ENCODE results near the gene VPS54.

VPS54 gene

GRCh38 chr2:64019083-64019974 is at the start of gene VPS54:
TSS of gene VPS54 (minus strand) at chr2:64019428. CDS start at chr2:63983999, 35,429 bp downstream.
- Histone ChIP-seq H3K4me1 (ENCODE audit: control insufficient read depth, insufficient read depth, low read length) (peaks cover 15% of the 10 kb centered on the region), H3K27me3 (ENCODE audit: control insufficient read depth, insufficient read depth, low read length) (no peaks in the 10 kb centered on the region), H3K9me3 (ENCODE audit: control insufficient read depth, insufficient read depth, low read depth, low read length) (no peaks in the 10 kb centered on the region), H3K27ac (ENCODE audit: low read depth, low read length) (peak within 1 kb of the TSS; percentile 76; the same call in 1 of the 2 replicates), H3K36me3 (ENCODE audit: control insufficient read depth, insufficient read depth, low read length) (no peaks in the 10 kb centered on the region), H3K4me3 (ENCODE audit: low read depth, low read length) (peak within 1 kb of the TSS; percentile 82), H3K9ac (ENCODE audit: low read length) (peak within 1 kb of the TSS; percentile 79)

GRCh38 chr2:64067326-64067725 is 48.1 kb upstream of the VPS54 start:
- Histone ChIP-seq H3K4me3 (ENCODE audit: low read depth, low read length) (no peak overlapping the region), H3K27me3 (ENCODE audit: control insufficient read depth, insufficient read depth, low read length) (no peaks in the 10 kb centered on the region), H3K4me1 (ENCODE audit: control insufficient read depth, insufficient read depth, low read length) (peaks cover 25% of the 10 kb centered on the region), H3K27ac (ENCODE audit: low read depth, low read length) (no peak overlapping the region), H3K36me3 (ENCODE audit: control insufficient read depth, insufficient read depth, low read length) (no peaks in the 10 kb centered on the region), H3K9me3 (ENCODE audit: control insufficient read depth, insufficient read depth, low read depth, low read length) (no peaks in the 10 kb centered on the region), H3K9ac (ENCODE audit: low read length) (no peak overlapping the region)

GRCh38 chr2:64065516-64065915 is 46.3 kb upstream of the VPS54 start:
- Histone ChIP-seq H3K4me1 (ENCODE audit: control insufficient read depth, insufficient read depth, low read length) (peaks cover 25% of the 10 kb centered on the region), H3K27me3 (ENCODE audit: control insufficient read depth, insufficient read depth, low read length) (no peaks in the 10 kb centered on the region), H3K9me3 (ENCODE audit: control insufficient read depth, insufficient read depth, low read depth, low read length) (no peaks in the 10 kb centered on the region), H3K9ac (ENCODE audit: low read length) (no peak overlapping the region), H3K4me3 (ENCODE audit: low read depth, low read length) (no peak overlapping the region), H3K27ac (ENCODE audit: low read depth, low read length) (no peak overlapping the region), H3K36me3 (ENCODE audit: control insufficient read depth, insufficient read depth, low read length) (no peaks in the 10 kb centered on the region)

GRCh38 chr2:64063924-64064331 is 44.7 kb upstream of the VPS54 start:
- Histone ChIP-seq H3K4me1 (ENCODE audit: control insufficient read depth, insufficient read depth, low read length) (peaks cover 25% of the 10 kb centered on the region), H3K9ac (ENCODE audit: low read length) (no peak overlapping the region), H3K36me3 (ENCODE audit: control insufficient read depth, insufficient read depth, low read length) (no peaks in the 10 kb centered on the region), H3K9me3 (ENCODE audit: control insufficient read depth, insufficient read depth, low read depth, low read length) (no peaks in the 10 kb centered on the region), H3K27ac (ENCODE audit: low read depth, low read length) (no peak overlapping the region), H3K27me3 (ENCODE audit: control insufficient read depth, insufficient read depth, low read length) (no peaks in the 10 kb centered on the region), H3K4me3 (ENCODE audit: low read depth, low read length) (no peak overlapping the region)

- Histone ChIP-seq H3K4me3 (ENCODE audit: low read depth, low read length) (no peak overlapping the region), H3K27me3 (ENCODE audit: control insufficient read depth, insufficient read depth, low read length) (no peaks in the 10 kb centered on the region), H3K4me1 (ENCODE audit: control insufficient read depth, insufficient read depth, low read length) (peaks cover 25% of the 10 kb centered on the region), H3K9ac (ENCODE audit: low read length) (no peak overlapping the region), H3K27ac (ENCODE audit: low read depth, low read length) (no peak overlapping the region), H3K36me3 (ENCODE audit: control insufficient read depth, insufficient read depth, low read length) (no peaks in the 10 kb centered on the region), H3K9me3 (ENCODE audit: control insufficient read depth, insufficient read depth, low read depth, low read length) (no peaks in the 10 kb centered on the region)
Observed at GRCh38 chr2:64063454-64063853, 44.2 kb upstream of the VPS54 start.

- H3K27ac ChIP-seq (ENCODE audit: low read depth, low read length) = no peak overlapping the region
- H3K4me1 ChIP-seq (ENCODE audit: control insufficient read depth, insufficient read depth, low read length) = peaks cover 29% of the 10 kb centered on the region
- no peak overlapping the region for H3K4me3 ChIP-seq (ENCODE audit: low read depth, low read length)
- no peaks in the 10 kb centered on the region for H3K27me3 ChIP-seq (ENCODE audit: control insufficient read depth, insufficient read depth, low read length)
- no peaks in the 10 kb centered on the region for H3K9me3 ChIP-seq (ENCODE audit: control insufficient read depth, insufficient read depth, low read depth, low read length)
- H3K9ac ChIP-seq (ENCODE audit: low read length) = no peak overlapping the region
- no peaks in the 10 kb centered on the region for H3K36me3 ChIP-seq (ENCODE audit: control insufficient read depth, insufficient read depth, low read length)
Observed at GRCh38 chr2:64062840-64063239, 43.6 kb upstream of the VPS54 start.

- no peak overlapping the region for H3K4me3 ChIP-seq (ENCODE audit: low read depth, low read length)
- H3K27me3 ChIP-seq (ENCODE audit: control insufficient read depth, insufficient read depth, low read length) = no peaks in the 10 kb centered on the region
- H3K36me3 ChIP-seq (ENCODE audit: control insufficient read depth, insufficient read depth, low read length) = no peaks in the 10 kb centered on the region
- peaks cover 16% of the 10 kb centered on the region for H3K4me1 ChIP-seq (ENCODE audit: control insufficient read depth, insufficient read depth, low read length)
- H3K27ac ChIP-seq (ENCODE audit: low read depth, low read length) = no peak overlapping the region
- no peaks in the 10 kb centered on the region for H3K9me3 ChIP-seq (ENCODE audit: control insufficient read depth, insufficient read depth, low read depth, low read length)
- H3K9ac ChIP-seq (ENCODE audit: low read length) = no peak overlapping the region
Observed at GRCh38 chr2:64059270-64059669, 40.0 kb upstream of the VPS54 start.

- H3K9me3 ChIP-seq (ENCODE audit: control insufficient read depth, insufficient read depth, low read depth, low read length) = no peaks in the 10 kb centered on the region
- peaks cover 20% of the 10 kb centered on the region for H3K4me1 ChIP-seq (ENCODE audit: control insufficient read depth, insufficient read depth, low read length)
- no peak overlapping the region for H3K9ac ChIP-seq (ENCODE audit: low read length)
- H3K36me3 ChIP-seq (ENCODE audit: control insufficient read depth, insufficient read depth, low read length) = no peaks in the 10 kb centered on the region
- no peak overlapping the region for H3K27ac ChIP-seq (ENCODE audit: low read depth, low read length)
- H3K4me3 ChIP-seq (ENCODE audit: low read depth, low read length) = no peak overlapping the region
- no peaks in the 10 kb centered on the region for H3K27me3 ChIP-seq (ENCODE audit: control insufficient read depth, insufficient read depth, low read length)
Observed at GRCh38 chr2:64056021-64056420, 36.8 kb upstream of the VPS54 start.

GRCh38 chr2:64054161-64054915 is 35.1 kb upstream of the VPS54 start:
- Histone ChIP-seq H3K36me3 (ENCODE audit: control insufficient read depth, insufficient read depth, low read length) (no peaks in the 10 kb centered on the region), H3K4me3 (ENCODE audit: low read depth, low read length) (no peak overlapping the region), H3K27ac (ENCODE audit: low read depth, low read length) (no peak overlapping the region), H3K27me3 (ENCODE audit: control insufficient read depth, insufficient read depth, low read length) (no peaks in the 10 kb centered on the region), H3K9ac (ENCODE audit: low read length) (no peak overlapping the region), H3K4me1 (ENCODE audit: control insufficient read depth, insufficient read depth, low read length) (peaks cover 24% of the 10 kb centered on the region), H3K9me3 (ENCODE audit: control insufficient read depth, insufficient read depth, low read depth, low read length) (no peaks in the 10 kb centered on the region)

- Histone ChIP-seq H3K27me3 (ENCODE audit: control insufficient read depth, insufficient read depth, low read length) (no peaks in the 10 kb centered on the region), H3K4me1 (ENCODE audit: control insufficient read depth, insufficient read depth, low read length) (peaks cover 20% of the 10 kb centered on the region), H3K9ac (ENCODE audit: low read length) (no peak overlapping the region), H3K27ac (ENCODE audit: low read depth, low read length) (no peak overlapping the region), H3K36me3 (ENCODE audit: control insufficient read depth, insufficient read depth, low read length) (no peaks in the 10 kb centered on the region), H3K4me3 (ENCODE audit: low read depth, low read length) (no peak overlapping the region), H3K9me3 (ENCODE audit: control insufficient read depth, insufficient read depth, low read depth, low read length) (no peaks in the 10 kb centered on the region)
Observed at GRCh38 chr2:64052463-64053241, 33.4 kb upstream of the VPS54 start.
